Activated naive CD8-positive, alpha-beta T cell treated with anti-CD3 and anti-CD28 coated beads, Interleukin-2, amount 50 U/mL, for 24 hours (primary cell): Measurements from ENCODE around the gene THAP4.

Source experiments
- ATAC-seq: fragments of 150-1000 bp; cut with Tn5 transposase; one replicate; pipeline ENCODE4 v1.10.0; 2021
- DNase-seq: peaks from one replicate; pipeline ENCODE4 v3.0.0; 2021
- H3K27ac Mint-ChIP-seq: one replicate; pipeline ENCODE4 v1.8.0; 2021; ENCODE audit warnings: mild to moderate bottlenecking, mixed read lengths
- H3K27me3 Mint-ChIP-seq: one replicate; pipeline ENCODE4 v1.8.0; 2021; ENCODE audit warnings: mixed read lengths
- H3K36me3 Mint-ChIP-seq: one replicate; pipeline ENCODE4 v1.8.0; 2021; ENCODE audit warnings: low read depth, mixed read lengths
- H3K4me1 Mint-ChIP-seq: one replicate; pipeline ENCODE4 v1.8.0; 2021; ENCODE audit warnings: mixed read lengths
- H3K4me3 Mint-ChIP-seq: one replicate; pipeline ENCODE4 v1.8.0; 2021; ENCODE audit warnings: mild to moderate bottlenecking, moderate library complexity, mixed read lengths
- H3K9me3 Mint-ChIP-seq: one replicate; pipeline ENCODE4 v1.8.0; 2021; ENCODE audit warnings: mixed read lengths

THAP4 gene

GRCh38 chr2:241637018-241637794 lies at the start of gene THAP4, which contains the start of gene ATG4B:
Gene THAP4 (minus strand): TSS chr2:241637158. CDS start chr2:241637017, 141 bp downstream.
Gene ATG4B (plus strand): TSS chr2:241637693. CDS start chr2:241637715, 22 bp downstream.
- DNase-seq (peak; percentile 83), ATAC-seq (peak; percentile 71)
- H3K27ac Mint-ChIP-seq, result peak within 1 kb of the TSS; percentile 93
- H3K36me3 Mint-ChIP-seq, result peaks cover 39% of the 10 kb centered on the region
- H3K27me3 Mint-ChIP-seq, result no peaks in the 10 kb centered on the region
- H3K4me3 Mint-ChIP-seq, result peak within 1 kb of the TSS; percentile 99
- H3K4me1 Mint-ChIP-seq, result peaks cover 52% of the 10 kb centered on the region
- no peaks in the 10 kb centered on the region for H3K9me3 Mint-ChIP-seq

- ATAC-seq (peak; percentile 2), DNase-seq (no peak)
- peak overlapping the region; percentile 87 for H3K27ac Mint-ChIP-seq
- peaks cover 39% of the 10 kb centered on the region for H3K4me1 Mint-ChIP-seq
- H3K36me3 Mint-ChIP-seq, result peaks cover 51% of the 10 kb centered on the region
- no peaks in the 10 kb centered on the region for H3K9me3 Mint-ChIP-seq
- peak overlapping the region; percentile 97 for H3K4me3 Mint-ChIP-seq
- no peaks in the 10 kb centered on the region for H3K27me3 Mint-ChIP-seq
Measured at GRCh38 chr2:241686324-241686649, 49.3 kb upstream of the THAP4 start.

- peaks cover 61% of the 10 kb centered on the region for H3K36me3 Mint-ChIP-seq
- no peaks in the 10 kb centered on the region for H3K9me3 Mint-ChIP-seq
- ATAC-seq (peak; percentile 7), DNase-seq (no peak)
- H3K27ac Mint-ChIP-seq, result no peak overlapping the region
- no peaks in the 10 kb centered on the region for H3K27me3 Mint-ChIP-seq
- H3K4me3 Mint-ChIP-seq, result no peak overlapping the region
- H3K4me1 Mint-ChIP-seq, result peaks cover 15% of the 10 kb centered on the region
Measured at GRCh38 chr2:241680827-241681599, 44.1 kb upstream of the THAP4 start.

- Mint-ChIP-seq H3K36me3 (peaks cover 56% of the 10 kb centered on the region), H3K4me3 (no peak overlapping the region), H3K4me1 (peaks cover 7% of the 10 kb centered on the region), H3K27me3 (no peaks in the 10 kb centered on the region), H3K27ac (no peak overlapping the region), H3K9me3 (no peaks in the 10 kb centered on the region)
- ATAC-seq, result no peak
- no peak for DNase-seq
Measured at GRCh38 chr2:241680044-241680443, 43.1 kb upstream of the THAP4 start.

GRCh38 chr2:241678784-241679540 lies 42.0 kb upstream of the THAP4 start:
- no peak overlapping the region for H3K4me3 Mint-ChIP-seq
- no peaks in the 10 kb centered on the region for H3K27me3 Mint-ChIP-seq
- no peak for ATAC-seq
- peak overlapping the region; percentile 62 for H3K27ac Mint-ChIP-seq
- no peaks in the 10 kb centered on the region for H3K9me3 Mint-ChIP-seq
- H3K4me1 Mint-ChIP-seq, result peaks cover 4% of the 10 kb centered on the region
- DNase-seq, result no peak
- H3K36me3 Mint-ChIP-seq, result peaks cover 47% of the 10 kb centered on the region

- H3K9me3 Mint-ChIP-seq, result no peaks in the 10 kb centered on the region
- H3K27me3 Mint-ChIP-seq, result no peaks in the 10 kb centered on the region
- no peak overlapping the region for H3K27ac Mint-ChIP-seq
- no peak overlapping the region for H3K4me3 Mint-ChIP-seq
- DNase-seq (no peak), ATAC-seq (no peak)
- H3K4me1 Mint-ChIP-seq, result peaks cover 6% of the 10 kb centered on the region
- H3K36me3 Mint-ChIP-seq, result peaks cover 43% of the 10 kb centered on the region
Measured at GRCh38 chr2:241678307-241678706, 41.3 kb upstream of the THAP4 start.

GRCh38 chr2:241677392-241677791 lies 40.4 kb upstream of the THAP4 start:
- no peak for DNase-seq
- Mint-ChIP-seq H3K27ac (no peak overlapping the region), H3K4me3 (no peak overlapping the region), H3K27me3 (no peaks in the 10 kb centered on the region), H3K36me3 (peaks cover 36% of the 10 kb centered on the region), H3K4me1 (peaks cover 10% of the 10 kb centered on the region), H3K9me3 (no peaks in the 10 kb centered on the region)
- no peak for ATAC-seq

- H3K27me3 Mint-ChIP-seq, result no peaks in the 10 kb centered on the region
- H3K4me1 Mint-ChIP-seq, result peaks cover 10% of the 10 kb centered on the region
- DNase-seq (no peak), ATAC-seq (no peak)
- H3K27ac Mint-ChIP-seq, result peak overlapping the region; percentile 18
- H3K36me3 Mint-ChIP-seq, result peaks cover 31% of the 10 kb centered on the region
- no peaks in the 10 kb centered on the region for H3K9me3 Mint-ChIP-seq
- H3K4me3 Mint-ChIP-seq, result no peak overlapping the region
Measured at GRCh38 chr2:241676665-241677064, 39.7 kb upstream of the THAP4 start.

- Mint-ChIP-seq H3K36me3 (peaks cover 24% of the 10 kb centered on the region), H3K27ac (no peak overlapping the region), H3K27me3 (no peaks in the 10 kb centered on the region), H3K4me1 (peaks cover 10% of the 10 kb centered on the region), H3K4me3 (no peak overlapping the region), H3K9me3 (no peaks in the 10 kb centered on the region)
- ATAC-seq (no peak), DNase-seq (no peak)
Measured at GRCh38 chr2:241675885-241676284, 38.9 kb upstream of the THAP4 start.

- Mint-ChIP-seq H3K36me3 (peaks cover 15% of the 10 kb centered on the region), H3K4me3 (no peak overlapping the region), H3K9me3 (no peaks in the 10 kb centered on the region), H3K4me1 (peaks cover 8% of the 10 kb centered on the region), H3K27me3 (no peaks in the 10 kb centered on the region), H3K27ac (no peak overlapping the region)
- DNase-seq, result no peak
- peak; percentile 4 for ATAC-seq
Measured at GRCh38 chr2:241673797-241674725, 37.1 kb upstream of the THAP4 start.

GRCh38 chr2:241673189-241673663 lies 36.3 kb upstream of the THAP4 start:
- Mint-ChIP-seq H3K4me1 (peaks cover 8% of the 10 kb centered on the region), H3K36me3 (peaks cover 16% of the 10 kb centered on the region), H3K27ac (no peak overlapping the region), H3K9me3 (no peaks in the 10 kb centered on the region), H3K27me3 (no peaks in the 10 kb centered on the region), H3K4me3 (no peak overlapping the region)
- DNase-seq (no peak), ATAC-seq (no peak)

GRCh38 chr2:241672243-241673188 lies 35.6 kb upstream of the THAP4 start:
- Mint-ChIP-seq H3K4me3 (no peak overlapping the region), H3K36me3 (peaks cover 13% of the 10 kb centered on the region), H3K27me3 (no peaks in the 10 kb centered on the region), H3K27ac (no peak overlapping the region), H3K9me3 (no peaks in the 10 kb centered on the region), H3K4me1 (peaks cover 8% of the 10 kb centered on the region)
- no peak for ATAC-seq
- DNase-seq, result no peak
